Gastroesophageal sphincter (tissue), 3 donors: ENCODE measurements around the gene FANCL.

Source experiments
- CTCF ChIP-seq, 4 experiments: fragments of 200-600 bp in 2 of 4; fragments of 450-650 bp in 2 of 4; sonication (generic) in 1 of 4; IDR thresholded peaks; one replicate each; pipeline ENCODE4 v1.5.1; 2017 to 2019; ENCODE audit warnings: antibody characterized with exemption in 4 of 4, mild to moderate bottlenecking in 2 of 4, moderate library complexity in 2 of 4
- EP300 ChIP-seq: sonication (generic); formaldehyde crosslinking; IDR thresholded peaks from one replicate; pipeline ENCODE4 v1.6.1; 2017; ENCODE audit warnings: antibody characterized with exemption, mild to moderate bottlenecking

- TF ChIP-seq CTCF (IDR thresholded peaks at IDR 0.05) (no peak), EP300 (no peak)
These were observed 43.2 kb downstream of the FANCL start for GRCh38 chr2:58197894-58198293.
